HepG2 (cell line): ENCODE results near the gene GLRX5. TPM values are rescaled to one million over a fixed set of nuclear protein-coding genes. Genes with fewer than 3 reads are reported as not detected.

Source experiments
- ATAC-seq: fragments of 200-7000 bp; cut with Tn5 transposase; 3 replicates; pipeline ENCODE4 v1.9.1; 2020; ENCODE audit warnings: mild to moderate bottlenecking, moderate library complexity
- BruUV-seq: library from RNA; stranded (reverse); fragments of 400-500 nt; replicated peaks from 2 replicates; lab custom pipeline; 2021; lab: Mats Ljungman, UMichigan
- CTCF ChIA-PET: fragments of 300-600 bp; formaldehyde crosslinking; extraction: SDS; loops from one replicate; lab custom pipeline; 2021; ENCODE audit warnings: low total read pairs, inconsistent platforms, low intra/inter-chr PET ratio; lab: Yijun Ruan, JAX
- POLR2A ChIA-PET: fragments of 350-600 bp; sonication (Branson Sonifier 250); formaldehyde crosslinking; loops from one replicate; lab custom pipeline; 2020; ENCODE audit warnings: antibody characterized with exemption, inconsistent platforms; lab: Yijun Ruan, JAX
- DNase-seq: peaks from one replicate; pipeline ENCODE4 v3.0.0-alpha.2; 2015; ENCODE audit warnings: low spot score
- FAIRE-seq: peaks from 3 replicates; lab custom pipeline; 2011; peaks lifted over from hg19 to GRCh38; lab: Jason Lieb, UNC
- H2AFZ ChIP-seq: one replicate; pipeline ENCODE4 v1.6.1; 2011; ENCODE audit warnings: low read length, inconsistent platforms
- H3K27ac ChIP-seq: fragments of 300-600 bp; 3 replicates; pipeline ENCODE4 v1.8.0; 2011; ENCODE audit warnings: mixed run types, mild to moderate bottlenecking, mixed read lengths, low read length, inconsistent platforms; ENCODE audit not compliant: insufficient read depth; ENCODE audit errors: extremely low read length
- H3K27me3 ChIP-seq, 2 experiments: fragments of 200-600 bp in 1 of 2; 2 replicates in 1 of 2; 3 replicates in 1 of 2; pipeline versions ENCODE4 v1.6.0 to v1.8.0; 2011; ENCODE audit warnings: low read length in 2 of 2, mild to moderate bottlenecking in 2 of 2, moderate library complexity in 2 of 2, inconsistent platforms in 1 of 2; ENCODE audit not compliant: insufficient read depth in 2 of 2, control insufficient read depth in 1 of 2
- H3K36me3 ChIP-seq, 2 experiments: fragments of 200-600 bp in 1 of 2; replicated peaks in 1 of 2; 2 replicates in 1 of 2; 3 replicates in 1 of 2; pipeline versions ENCODE4 v1.5.1 to v1.8.0; 2011; ENCODE audit warnings: low read length in 2 of 2, inconsistent platforms in 1 of 2; ENCODE audit not compliant: insufficient read depth in 2 of 2, control insufficient read depth in 1 of 2
- H3K4me1 ChIP-seq: 2 replicates; pipeline ENCODE4 v1.5.1; 2012; ENCODE audit warnings: low read length, inconsistent platforms; ENCODE audit not compliant: insufficient read depth
- H3K4me2 ChIP-seq: 2 replicates; pipeline ENCODE4 v1.6.0; 2011; ENCODE audit warnings: low read depth, low read length, inconsistent platforms
- H3K4me3 ChIP-seq, 3 experiments: fragments of 200-600 bp in 1 of 3; sonication (generic), shearing (Covaris generic) in 1 of 3; replicated peaks in 1 of 3; 2 replicates each; pipeline ENCODE4 v1.5.1; 2011 to 2016; ENCODE audit warnings: low read length in 3 of 3, inconsistent platforms in 2 of 3, low read depth in 2 of 3, mild to moderate bottlenecking in 2 of 3, control low read depth in 1 of 3, mixed read lengths in 1 of 3; ENCODE audit not compliant: insufficient read depth in 1 of 3
- H3K79me2 ChIP-seq: one replicate; pipeline ENCODE4 v1.6.1; 2011; ENCODE audit warnings: low read length, inconsistent platforms; ENCODE audit not compliant: insufficient read depth
- H3K9ac ChIP-seq: 2 replicates; pipeline ENCODE4 v1.6.0; 2011; ENCODE audit warnings: mild to moderate bottlenecking, low read depth, low read length, inconsistent platforms; ENCODE audit not compliant: insufficient read depth
- H3K9me3 ChIP-seq: 2 replicates; pipeline ENCODE4 v1.5.1; 2012; ENCODE audit warnings: mild to moderate bottlenecking, low read length
- H4K20me1 ChIP-seq: 2 replicates; pipeline ENCODE4 v1.6.0; 2011; ENCODE audit warnings: inconsistent platforms, mild to moderate bottlenecking, low read length, moderate library complexity; ENCODE audit not compliant: insufficient read depth
- ELF1 ChIP-seq: sonication (generic); formaldehyde crosslinking; IDR thresholded peaks from 2 replicates; pipeline ENCODE4 v1.4.0; 2020; ENCODE audit warnings: missing genetic modification reagents
- GATAD1 ChIP-seq: IDR thresholded peaks from 2 replicates; pipeline ENCODE4 v1.6.1; 2016; ENCODE audit warnings: missing genetic modification reagents, missing compliant biosample characterization
- IKZF1 ChIP-seq: fragments of 450-650 bp; IDR thresholded peaks from 2 replicates; pipeline ENCODE4 v1.7.1; 2016
- IRF2 ChIP-seq: IDR thresholded peaks from 2 replicates; pipeline ENCODE4 v1.6.1; 2018; ENCODE audit warnings: missing genetic modification reagents, missing compliant biosample characterization
- KAT7 ChIP-seq: IDR thresholded peaks from 2 replicates; pipeline ENCODE4 v1.6.1; 2018; ENCODE audit warnings: borderline replicate concordance, missing compliant biosample characterization
- MAX ChIP-seq: IDR thresholded peaks from 2 replicates; pipeline ENCODE4 v1.6.1; 2012; ENCODE audit warnings: inconsistent platforms
- MED1 ChIP-seq: sonication (generic); formaldehyde crosslinking; IDR thresholded peaks from 2 replicates; pipeline ENCODE4 v1.4.0; 2020; ENCODE audit warnings: missing genetic modification reagents
- MXD4 ChIP-seq: IDR thresholded peaks from 2 replicates; pipeline ENCODE4 v1.6.1; 2016; ENCODE audit warnings: mild to moderate bottlenecking, missing biosample characterization, missing genetic modification reagents
- NFYC ChIP-seq: IDR thresholded peaks from 2 replicates; pipeline ENCODE4 v1.6.1; 2016; ENCODE audit warnings: missing genetic modification reagents, missing compliant biosample characterization
- POGK ChIP-seq: sonication (generic); formaldehyde crosslinking; conservative IDR thresholded peaks from 2 replicates; pipeline ENCODE4 v1.8.0; 2022; ENCODE audit warnings: mild to moderate bottlenecking, moderate library complexity, missing genetic modification reagents
- POLR2A ChIP-seq, 2 experiments: IDR thresholded peaks; 2 replicates each; pipeline ENCODE4 v1.6.1; 2011; ENCODE audit warnings: low read depth in 2 of 2, low read length in 2 of 2, mild to moderate bottlenecking in 1 of 2, moderate library complexity in 1 of 2; ENCODE audit not compliant: insufficient read depth in 1 of 2
- POLR2G ChIP-seq: fragments of 200-400 bp; formaldehyde crosslinking; IDR thresholded peaks from 2 replicates; pipeline ENCODE4 v1.6.1; 2018; ENCODE audit warnings: mild to moderate bottlenecking, low read depth, low read length, moderate library complexity
- RFX1 ChIP-seq: fragments of 450-650 bp; IDR thresholded peaks from 2 replicates; pipeline ENCODE4 v1.6.1; 2017
- RFX3 ChIP-seq: IDR thresholded peaks from 2 replicates; pipeline ENCODE4 v1.6.1; 2016; ENCODE audit warnings: missing biosample characterization, missing genetic modification reagents
- SAP130 ChIP-seq: IDR thresholded peaks from 2 replicates; pipeline ENCODE4 v1.6.1; 2016; ENCODE audit warnings: low read depth
- SOX5 ChIP-seq: IDR thresholded peaks from 2 replicates; pipeline ENCODE4 v1.6.1; 2016; ENCODE audit warnings: borderline replicate concordance
- TFDP1 ChIP-seq: IDR thresholded peaks from 2 replicates; pipeline ENCODE4 v1.6.1; 2016; ENCODE audit warnings: missing compliant biosample characterization, missing genetic modification reagents, borderline replicate concordance
- TFDP2 ChIP-seq: sonication (generic); formaldehyde crosslinking; IDR thresholded peaks from 2 replicates; pipeline ENCODE4 v1.4.0; 2020; ENCODE audit warnings: missing genetic modification reagents
- YY1 ChIP-seq: IDR thresholded peaks from 2 replicates; pipeline ENCODE4 v1.6.1; 2011; ENCODE audit warnings: low read length, low read depth, moderate library complexity, mild to moderate bottlenecking; ENCODE audit not compliant: insufficient read depth, insufficient replicate concordance
- ZNF34 ChIP-seq: sonication (generic); formaldehyde crosslinking; IDR thresholded peaks from 2 replicates; pipeline ENCODE4 v1.4.0; 2020; ENCODE audit warnings: mild to moderate bottlenecking, missing genetic modification reagents, borderline replicate concordance
- ZNF350 ChIP-seq: sonication (generic); formaldehyde crosslinking; IDR thresholded peaks from 2 replicates; pipeline ENCODE4 v1.4.0; 2020; ENCODE audit warnings: mild to moderate bottlenecking, low read depth, missing genetic modification reagents, borderline replicate concordance
- ZNF552 ChIP-seq: sonication (generic); formaldehyde crosslinking; IDR thresholded peaks from 2 replicates; pipeline ENCODE4 v1.9.0; 2022; ENCODE audit warnings: missing genetic modification reagents, mild to moderate bottlenecking, borderline replicate concordance
- ZNF709 ChIP-seq: sonication (generic); formaldehyde crosslinking; IDR thresholded peaks from 2 replicates; pipeline ENCODE4 v1.5.0; 2020; ENCODE audit warnings: mild to moderate bottlenecking, missing genetic modification reagents
- WGBS: methylation state at CpG from one replicate; pipeline ENCODE4 v1.1.6; 2017; ENCODE audit warnings: low lambda C conversion rate; 5-methylcytosine and 5-hydroxymethylcytosine counted together
- in situ Hi-C: cut with HindIII; loops from 2 replicates; pipeline ENCODE4 v1.10.0; 2017; ENCODE audit warnings: low pct_unique_long_range_greater_than_20kb; ENCODE audit not compliant: extremely low pct_ligation_motif_present
- intact Hi-C: fragments of 100-400 bp; cut with micrococcal nuclease; formaldehyde crosslinking; loops from one replicate; pipeline ENCODE4 v1.10.0; 2022; ENCODE audit not compliant: unreplicated experiment
- polyA plus RNA-seq, 8 experiments: library from polyadenylated mRNA; depleted of rRNA in 3 of 8; stranded (reverse) in 7 of 8; unstranded in 1 of 8; fragments of >200 nt; fragmentation: Illumina TruSeq in 4 of 8; extraction: Trizol in 4 of 8; gene quantifications; 2 replicates each; pipeline versions ENCODE4 v1.2.1 to v1.2.3, GENCODE V29; 2011 to 2016; ENCODE audit warnings: low read depth in 4 of 8, missing spikeins in 1 of 8, mixed read lengths in 1 of 8; ENCODE audit not compliant: insufficient read depth in 1 of 8
- total RNA-seq, 5 experiments: library from RNA; depleted of rRNA; stranded (reverse); fragments of >200 nt; fragmentation: Illumina TruSeq; extraction: Trizol; gene quantifications; 2 replicates each; pipeline ENCODE4 v1.2.3, GENCODE V29; 2016; ENCODE audit warnings: low read depth in 1 of 5

The GLRX5 gene
- total and polyA plus RNA-seq, 2 of the 13 experiments (the other 11 are each of a cell fraction or from before 2014, with no cell fraction given): 122 to 146 TPM

- Histone ChIP-seq H3K79me2 (peaks cover 90% of the 10 kb centered on the region), H3K4me3 (peak overlapping the region; percentile 84 to 88 (median 88)), H3K9me3 (no peaks in the 10 kb centered on the region), H4K20me1 (peaks cover 9% of the 10 kb centered on the region), H3K36me3 (peaks cover 0 to 5% of the 10 kb centered on the region in 2 experiments; a peak in 1 of 5 replicates), H3K9ac (peak overlapping the region; percentile 85), H3K4me1 (peaks cover 43% of the 10 kb centered on the region), H3K4me2 (peak overlapping the region; percentile 97), H2AFZ (no peak overlapping the region), H3K27me3 (peaks cover 0 to 2% of the 10 kb centered on the region in 2 experiments; a peak in 1 of 5 replicates), H3K27ac (peak overlapping the region; percentile 87)
- no TSS peak for BruUV-seq
- in situ Hi-C loops (loop anchor here (5.0 kb wide), 1 partner anchor 91 kb away; no protein-coding TSS in a partner anchor), intact Hi-C loops (no loop called here)
- 2% methylated on average over 9 of the region's 10 CpGs for WGBS
- peak; percentile 21 for DNase-seq
- no peak for FAIRE-seq
- ATAC-seq: no peak
- ChIA-PET POLR2A (interaction anchor here (4.7 to 7.5 kb wide), 4 partner anchors 8 to 81 kb away, joined by 25 to 183 read pairs (median 86); partner anchors contain the start of gene SYNE3), CTCF (no interaction called here)
- TF ChIP-seq POLR2G (no peak), IKZF1 (no peak), RFX3 (CRISPR knock-in tag) (0 out of 2 replicates have a peak, but pooled peaks have one; percentile 35), POLR2A (IDR thresholded peaks at IDR 0.05; ENCODE audit: insufficient read depth in 1 of 2, low read depth in 2 of 2, low read length in 2 of 2) (peak in 1 of 2 experiments; percentile 17; a peak in 1 of 4 replicates), SOX5 (CRISPR knock-in tag) (0 out of 2 replicates have a peak, but pooled peaks have one; percentile 10), TFDP2 (peak; percentile 70), KAT7 (CRISPR knock-in tag) (0 out of 2 replicates have a peak, but pooled peaks have one; percentile 8), NFYC (CRISPR knock-in tag) (0 out of 2 replicates have a peak, but pooled peaks have one; percentile 23), ELF1 (CRISPR knock-in tag) (peak; percentile 63), YY1 (no peak), SAP130 (peak; percentile 66; the same call in 1 of the 2 replicates), POGK (CRISPR knock-in tag) (0 out of 2 replicates have a peak, but pooled peaks have one; percentile 26), RFX1 (peak; percentile 64), MXD4 (peak; percentile 27; the same call in 1 of the 2 replicates), TFDP1 (CRISPR knock-in tag) (peak; percentile 76; the same call in 1 of the 2 replicates), ZNF709 (0 out of 2 replicates have a peak, but pooled peaks have one; percentile 11), MAX (peak; percentile 72; the same call in 1 of the 2 replicates), ZNF552 (CRISPR knock-in tag) (no peak), GATAD1 (0 out of 2 replicates have a peak, but pooled peaks have one; percentile 20), ZNF350 (0 out of 2 replicates have a peak, but pooled peaks have one; percentile 8), IRF2 (CRISPR knock-in tag) (0 out of 2 replicates have a peak, but pooled peaks have one; percentile 26), ZNF34 (CRISPR knock-in tag) (no peak), MED1 (CRISPR knock-in tag) (0 out of 2 replicates have a peak, but pooled peaks have one; percentile 19)
These were observed 1.4 kb upstream of the GLRX5 start for GRCh38 chr14:95533391-95533821.
